T-cell (primary cell): ENCODE results near the gene PAPPA. TPM values are rescaled to one million over a fixed set of nuclear protein-coding genes. Genes with fewer than 3 reads are reported as not detected.

Experiments
- ATAC-seq, 4 experiments: fragments of 200-7000 bp in 3 of 4; fragments of 150-1000 bp in 1 of 4; cut with Tn5 transposase; replicated peaks in 1 of 4; 1 replicate in 3 of 4; 2 replicates in 1 of 4; pipeline ENCODE4 v1.10.0; 2021; ENCODE audit warnings: moderate library complexity in 3 of 4, mild to moderate bottlenecking in 2 of 4, moderate number of reproducible peaks in 1 of 4
- CTCF ChIA-PET, 2 donors: fragments of 300-600 bp; sonication (Branson Sonifier 250); formaldehyde crosslinking; loops; one replicate each; lab custom pipeline; 2022; ENCODE audit warnings: antibody characterized with exemption in 2 of 2; lab: Charles Lee
- POLR2A ChIA-PET, 2 donors: fragments of 300-600 bp; sonication (Branson Sonifier 250); formaldehyde crosslinking; loops; one replicate each; lab custom pipeline; 2022; ENCODE audit warnings: antibody characterized with exemption in 2 of 2; lab: Charles Lee
- DNase-seq, 35 experiments: peaks; one replicate each; pipeline versions ENCODE4 v3.0.0 to v3.0.0-alpha.2; 2013 to 2023
- H3K27ac ChIP-seq: one replicate; pipeline ENCODE4 v1.5.1; 2013; ENCODE audit warnings: low read length
- H3K27me3 ChIP-seq, 2 experiments: replicated peaks in 1 of 2; 1 replicate in 1 of 2; 2 replicates in 1 of 2; pipeline versions ENCODE4 v1.6.1 to v1.7.0; 2013; ENCODE audit warnings: low read length in 1 of 2, mixed read lengths in 1 of 2; ENCODE audit not compliant: control insufficient read depth in 2 of 2, insufficient read depth in 2 of 2; ENCODE audit errors: extremely low read depth in 1 of 2
- H3K36me3 ChIP-seq, 2 donors: 1 replicate in 1 of 2; 2 replicates in 1 of 2; pipeline versions ENCODE4 v1.6.1 to v1.7.0; 2013; ENCODE audit warnings: low read length in 1 of 2; ENCODE audit not compliant: control insufficient read depth in 2 of 2, insufficient read depth in 1 of 2; ENCODE audit errors: extremely low read depth in 1 of 2
- H3K4me1 ChIP-seq, 2 experiments: 1 replicate in 1 of 2; 2 replicates in 1 of 2; pipeline versions ENCODE4 v1.6.1 to v1.7.0; 2013; ENCODE audit warnings: low read length in 2 of 2, mixed read lengths in 1 of 2; ENCODE audit not compliant: insufficient read depth in 2 of 2, control insufficient read depth in 1 of 2; ENCODE audit errors: extremely low read depth in 1 of 2
- H3K4me3 ChIP-seq, 2 donors: 1 replicate in 1 of 2; 2 replicates in 1 of 2; pipeline versions ENCODE4 v1.5.1 to v1.7.0; 2013; ENCODE audit warnings: mild to moderate bottlenecking in 2 of 2, low read length in 1 of 2, moderate library complexity in 1 of 2; ENCODE audit not compliant: control insufficient read depth in 1 of 2; ENCODE audit errors: extremely low read depth in 1 of 2
- H3K9me3 ChIP-seq: 2 replicates; pipeline ENCODE4 v1.7.0; 2013
- H3K27ac Mint-ChIP-seq, 2 donors: one replicate each; pipeline ENCODE4 v1.8.0; 2020 to 2021; ENCODE audit warnings: mild to moderate bottlenecking in 2 of 2, mixed read lengths in 2 of 2
- H3K27me3 Mint-ChIP-seq, 2 donors: one replicate each; pipeline ENCODE4 v1.8.0; 2021 to 2022; ENCODE audit warnings: mixed read lengths in 2 of 2
- H3K36me3 Mint-ChIP-seq: one replicate; pipeline ENCODE4 v1.8.0; 2021; ENCODE audit warnings: mixed read lengths
- H3K4me1 Mint-ChIP-seq, 3 donors: one replicate each; pipeline ENCODE4 v1.8.0; 2020 to 2022; ENCODE audit warnings: mixed read lengths in 3 of 3, mild to moderate bottlenecking in 1 of 3
- H3K4me3 Mint-ChIP-seq, 3 donors: one replicate each; pipeline ENCODE4 v1.8.0; 2020 to 2022; ENCODE audit warnings: mild to moderate bottlenecking in 3 of 3, mixed read lengths in 3 of 3, moderate library complexity in 3 of 3
- H3K9me3 Mint-ChIP-seq, 3 donors: one replicate each; pipeline ENCODE4 v1.8.0; 2020 to 2022; ENCODE audit warnings: mixed read lengths in 3 of 3
- WGBS: methylation state at CpG from one replicate; pipeline ENCODE4 v1.1.5; 2013; ENCODE audit warnings: missing lambda C conversion rate; ENCODE audit not compliant: insufficient coverage; 5-methylcytosine and 5-hydroxymethylcytosine counted together
- total RNA-seq, 35 experiments: library from RNA in 6 of 35; stranded (reverse) in 6 of 35; fragments of 120-200 nt in 1 of 35; gene quantifications; one replicate each; pipeline versions ENCODE4 v1.2.1 to v1.2.4 and lab custom pipeline; 2013 to 2026

Gene PAPPA
- total RNA-seq, 5 donors from 2014 or later (not counting 1 experiment from before 2014, with no cell fraction given), result 0.03 to 0.09 (median 0.07) TPM; not detected in 2

- Mint-ChIP-seq H3K36me3 (no peaks in the 10 kb centered on the region), H3K4me3 (no peak overlapping the region), H3K27ac (no peak overlapping the region), H3K27me3 (peaks cover 8 to 14% of the 10 kb centered on the region in 2 donors), H3K9me3 (peaks cover 0 to 12% (median 9%) of the 10 kb centered on the region in 3 donors), H3K4me1 (no peaks in the 10 kb centered on the region)
- WGBS, result no CpG with 5 or more reads among the region's 5 CpGs
- no peak overlapping the region for H3K27ac ChIP-seq
- no peaks in the 10 kb centered on the region for H3K27me3 ChIP-seq
- ChIA-PET CTCF (no interaction called here), POLR2A (no interaction called here)
- no peak overlapping the region for H3K4me3 ChIP-seq
- H3K36me3 ChIP-seq, result no peaks in the 10 kb centered on the region
- no peaks in the 10 kb centered on the region for H3K4me1 ChIP-seq
- DNase-seq (no peak), ATAC-seq (no peak)
- no peaks in the 10 kb centered on the region for H3K9me3 ChIP-seq
These were observed 10.7 kb upstream of the PAPPA start for GRCh38 chr9:116142706-116143492.

GRCh38 chr9:116144038-116144437 lies 9.6 kb upstream of the PAPPA start:
- 40% methylated on average over 1 of the region's 5 CpGs for WGBS
- POLR2A ChIA-PET, result no interaction called here
- Histone ChIP-seq H3K36me3 (no peaks in the 10 kb centered on the region), H3K4me3 (no peak overlapping the region), H3K9me3 (no peaks in the 10 kb centered on the region), H3K27me3 (peaks cover 0 to 4% of the 10 kb centered on the region in 2 experiments), H3K27ac (no peak overlapping the region), H3K4me1 (no peaks in the 10 kb centered on the region)
- Mint-ChIP-seq H3K27ac (no peak overlapping the region), H3K9me3 (peaks cover 0 to 10% (median 9%) of the 10 kb centered on the region in 3 donors), H3K4me3 (no peak overlapping the region), H3K36me3 (no peaks in the 10 kb centered on the region), H3K4me1 (no peaks in the 10 kb centered on the region), H3K27me3 (peaks cover 11 to 20% of the 10 kb centered on the region in 2 donors)
- ATAC-seq (no peak), DNase-seq (no peak)
- CTCF ChIA-PET, result no interaction called here

GRCh38 chr9:116144555-116144954 lies 9.0 kb upstream of the PAPPA start:
- Histone ChIP-seq H3K27me3 (peaks cover 0 to 4% of the 10 kb centered on the region in 2 experiments), H3K36me3 (no peaks in the 10 kb centered on the region), H3K4me1 (no peaks in the 10 kb centered on the region), H3K9me3 (no peaks in the 10 kb centered on the region), H3K27ac (no peak overlapping the region), H3K4me3 (no peak overlapping the region)
- CTCF ChIA-PET, result no interaction called here
- Mint-ChIP-seq H3K4me3 (no peak overlapping the region), H3K36me3 (no peaks in the 10 kb centered on the region), H3K27ac (no peak overlapping the region), H3K4me1 (no peaks in the 10 kb centered on the region), H3K27me3 (peaks cover 15 to 24% of the 10 kb centered on the region in 2 donors), H3K9me3 (peaks cover 0 to 9% (median 5%) of the 10 kb centered on the region in 3 donors)
- POLR2A ChIA-PET, result no interaction called here
- DNase-seq (no peak), ATAC-seq (no peak)
- no CpG with 5 or more reads among the region's 2 CpGs for WGBS

GRCh38 chr9:116145036-116145435 lies 8.6 kb upstream of the PAPPA start:
- Histone ChIP-seq H3K27me3 (peaks cover 0 to 4% of the 10 kb centered on the region in 2 experiments), H3K9me3 (no peaks in the 10 kb centered on the region), H3K27ac (no peak overlapping the region), H3K4me1 (no peaks in the 10 kb centered on the region), H3K36me3 (no peaks in the 10 kb centered on the region), H3K4me3 (no peak overlapping the region)
- H3K27me3 Mint-ChIP-seq, result peaks cover 14 to 24% of the 10 kb centered on the region in 2 donors
- ChIA-PET POLR2A (no interaction called here), CTCF (no interaction called here)
- H3K9me3 Mint-ChIP-seq, result peaks cover 0 to 9% (median 5%) of the 10 kb centered on the region in 3 donors
- no peak for ATAC-seq
- H3K4me3 Mint-ChIP-seq, result no peak overlapping the region
- no peak for DNase-seq
- no peaks in the 10 kb centered on the region for H3K36me3 Mint-ChIP-seq
- no peak overlapping the region for H3K27ac Mint-ChIP-seq
- H3K4me1 Mint-ChIP-seq, result no peaks in the 10 kb centered on the region

- ATAC-seq (no peak), DNase-seq (no peak)
- no peak overlapping the region for H3K4me3 ChIP-seq
- peaks cover 0 to 5% (median 4%) of the 10 kb centered on the region in 3 donors for H3K9me3 Mint-ChIP-seq
- ChIA-PET POLR2A (no interaction called here), CTCF (interaction anchor here in 1 of 2 donors (0.7 kb wide), 1 partner anchor 25 kb away, joined by 3 read pairs; no protein-coding TSS in a partner anchor)
- H3K27me3 ChIP-seq, result peaks cover 0 to 16% of the 10 kb centered on the region in 2 experiments
- no peaks in the 10 kb centered on the region for H3K4me1 ChIP-seq
- H3K27me3 Mint-ChIP-seq, result peaks cover 24 to 48% of the 10 kb centered on the region in 2 donors
- no peak overlapping the region for H3K27ac Mint-ChIP-seq
- no peak overlapping the region for H3K27ac ChIP-seq
- H3K36me3 ChIP-seq, result no peaks in the 10 kb centered on the region
- H3K9me3 ChIP-seq, result no peaks in the 10 kb centered on the region
- H3K36me3 Mint-ChIP-seq, result no peaks in the 10 kb centered on the region
- no peak overlapping the region for H3K4me3 Mint-ChIP-seq
- no CpG with 5 or more reads among the region's 4 CpGs for WGBS
- peaks cover 0 to 2% (median 1%) of the 10 kb centered on the region in 3 donors for H3K4me1 Mint-ChIP-seq
These were observed 5.8 kb upstream of the PAPPA start for GRCh38 chr9:116147821-116148220.

GRCh38 chr9:116149844-116150243 lies 3.7 kb upstream of the PAPPA start:
- H3K36me3 Mint-ChIP-seq, result no peaks in the 10 kb centered on the region
- Histone ChIP-seq H3K27ac (no peak overlapping the region), H3K27me3 (peaks cover 8 to 18% of the 10 kb centered on the region in 2 experiments), H3K9me3 (no peaks in the 10 kb centered on the region), H3K36me3 (no peaks in the 10 kb centered on the region), H3K4me1 (no peaks in the 10 kb centered on the region), H3K4me3 (no peak overlapping the region)
- ATAC-seq (no peak), DNase-seq (no peak)
- CTCF ChIA-PET, result interaction anchor here in 1 of 2 donors (0.6 kb wide), 1 partner anchor 496 kb away, joined by 3 read pairs; no protein-coding TSS in a partner anchor
- POLR2A ChIA-PET, result no interaction called here
- peaks cover 3 to 13% (median 7%) of the 10 kb centered on the region in 3 donors for H3K4me1 Mint-ChIP-seq
- no peak overlapping the region for H3K27ac Mint-ChIP-seq
- no peak overlapping the region for H3K4me3 Mint-ChIP-seq
- H3K27me3 Mint-ChIP-seq, result peaks cover 37 to 50% of the 10 kb centered on the region in 2 donors
- H3K9me3 Mint-ChIP-seq, result peaks cover 0 to 4% (median 0%) of the 10 kb centered on the region in 3 donors
- WGBS, result 80% methylated on average over 1 of the region's 4 CpGs
